ENCODE results near the gene SSR4.
"Not testable (repeated sequence)": the region's sequence is repeated elsewhere in the genome, so short reads cannot be mapped to it uniquely, and the experiment has no call there.

Gene SSR4

GRCh38 chrX:153794018-153794896 lies at the start of gene SSR4, which contains the start of gene IDH3G:
TSS of gene SSR4 (plus strand) at chrX:153794668. CDS start at chrX:153794688, 20 bp downstream.
TSS of gene IDH3G (minus strand) at chrX:153794375. CDS start at chrX:153794326, 49 bp downstream.
- peak; percentile 93 to 98 (median 97) for DNase-seq

DNA sequence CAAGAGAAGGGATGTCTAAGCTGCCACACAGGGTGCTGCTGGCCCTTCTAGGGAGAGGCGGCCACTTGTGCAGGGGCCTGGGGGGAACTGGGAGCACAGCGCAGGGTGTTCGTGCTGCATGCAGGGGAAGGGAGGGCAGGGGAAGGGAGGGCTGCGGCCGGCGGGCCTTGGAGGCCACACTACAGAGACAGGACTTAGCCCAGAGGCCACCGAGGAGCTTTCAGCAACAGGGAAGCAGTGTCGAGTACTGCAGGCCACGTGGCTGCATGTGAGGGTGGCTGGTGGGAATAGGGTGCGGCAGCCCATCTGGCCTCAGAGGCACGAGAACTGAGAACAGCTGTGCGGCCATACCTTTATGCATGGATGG lies 49.4 kb upstream of the SSR4 start:
- not testable (repeated sequence) for DNase-seq

DNA sequence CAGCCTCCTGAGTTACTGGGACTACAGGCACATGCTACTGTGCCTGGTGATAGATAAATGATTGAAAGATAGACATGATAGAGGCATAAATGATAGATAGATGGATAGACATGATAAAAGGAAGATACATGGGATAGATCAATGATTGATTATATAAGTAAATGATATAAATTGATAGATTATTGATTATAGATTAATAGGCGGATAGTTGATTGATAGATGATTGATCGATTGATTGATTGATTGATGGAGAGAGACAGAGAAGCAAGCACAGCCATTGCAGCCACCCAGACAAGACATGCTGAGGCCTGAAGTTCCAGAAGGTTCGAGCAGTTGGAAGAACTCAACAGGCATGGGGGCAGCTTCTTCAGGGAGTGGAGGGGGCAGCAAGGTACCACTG lies 48.1 kb upstream of the SSR4 start:
- DNase-seq = no peak

GRCh38 chrX:153746991-153747390 lies 47.5 kb upstream of the SSR4 start:
- not testable (repeated sequence) for DNase-seq

- DNase-seq = not testable (repeated sequence)
Measured at GRCh38 chrX:153749017-153749416, 45.5 kb upstream of the SSR4 start.

DNA sequence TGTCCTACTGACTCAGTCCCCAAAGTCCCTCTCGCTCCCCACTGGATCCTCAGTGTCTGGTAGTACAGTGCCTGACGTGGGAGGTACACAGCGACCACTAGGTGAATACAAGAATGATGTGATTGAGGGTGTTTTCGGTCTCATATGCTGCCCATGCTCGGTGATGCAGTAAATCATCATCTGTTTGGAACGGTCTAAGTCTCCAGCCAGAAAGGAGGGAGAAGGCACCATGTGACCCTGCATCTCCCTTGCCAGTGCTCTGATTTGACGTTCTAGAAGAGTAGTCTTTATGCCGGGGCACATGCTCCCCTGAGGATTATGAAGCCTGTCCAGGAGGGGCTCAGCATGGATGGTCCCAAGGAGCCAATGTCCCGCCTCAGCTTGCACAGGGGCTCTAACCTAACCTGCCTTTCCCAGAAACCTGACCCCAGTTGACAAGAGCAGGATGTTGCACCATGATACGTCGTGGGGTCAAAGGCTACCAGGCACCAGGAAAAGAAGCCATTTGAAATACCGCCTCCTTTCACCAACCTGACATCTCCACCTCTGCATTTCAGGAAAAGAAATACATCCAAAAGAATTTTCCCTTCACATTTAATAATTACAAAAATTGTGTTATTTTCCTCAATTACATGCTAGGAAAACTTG lies 44.2 kb upstream of the SSR4 start:
- no peak for DNase-seq

DNA sequence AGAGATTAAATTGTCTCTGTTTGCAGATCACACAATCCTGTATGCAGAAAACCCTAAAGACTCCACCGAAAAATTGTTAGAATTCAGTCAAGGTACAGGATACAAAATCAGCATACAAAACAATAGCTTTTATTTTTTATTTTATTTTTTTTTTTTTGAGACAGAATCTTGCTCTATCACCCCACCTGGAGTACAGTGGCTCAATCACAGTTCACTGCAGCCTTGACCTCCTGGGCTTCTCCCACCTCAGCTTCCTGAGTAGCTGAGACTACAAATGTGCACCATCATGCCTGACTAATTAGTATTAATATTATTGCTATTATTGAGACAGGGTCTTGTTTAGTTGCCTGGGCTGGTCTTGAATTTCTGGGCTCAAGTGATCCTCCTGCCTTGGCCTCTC lies 39.3 kb upstream of the SSR4 start:
- DNase-seq = no peak

GRCh38 chrX:153761863-153762262 lies 32.6 kb upstream of the SSR4 start:
- DNase-seq = peak in 1 of 3 experiments; percentile 5

GRCh38 chrX:153762626-153763173 lies 31.8 kb upstream of the SSR4 start:
- no peak for DNase-seq

GRCh38 chrX:153763298-153763932 lies 31.1 kb upstream of the SSR4 start:
- DNase-seq = no peak

- DNase-seq = peak; percentile 73 to 92 (median 86)
Measured at GRCh38 chrX:153763989-153764755, 30.3 kb upstream of the SSR4 start, which contains the start of gene PLXNB3. TSS of gene PLXNB3 (plus strand) at chrX:153764249. CDS start at chrX:153765536, 1,287 bp downstream.

DNA sequence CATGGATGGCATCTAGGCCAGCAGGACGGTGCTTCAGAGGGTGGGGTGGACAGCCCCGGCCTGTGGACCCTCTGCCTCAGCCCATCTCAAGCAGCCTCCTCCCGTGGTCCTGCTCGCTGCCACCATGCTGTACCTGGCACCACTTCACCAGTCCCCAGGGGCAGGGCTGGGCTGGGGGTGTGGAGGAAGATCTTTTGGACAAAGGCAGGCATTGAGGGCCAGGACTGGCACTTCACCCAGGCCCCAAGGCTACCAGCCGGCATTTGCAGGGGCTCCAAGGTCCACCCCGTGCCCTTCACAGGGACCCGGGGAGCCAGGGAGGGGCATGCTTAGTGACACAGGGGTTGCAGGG lies 29.7 kb upstream of the SSR4 start:
- DNase-seq = no peak

DNA sequence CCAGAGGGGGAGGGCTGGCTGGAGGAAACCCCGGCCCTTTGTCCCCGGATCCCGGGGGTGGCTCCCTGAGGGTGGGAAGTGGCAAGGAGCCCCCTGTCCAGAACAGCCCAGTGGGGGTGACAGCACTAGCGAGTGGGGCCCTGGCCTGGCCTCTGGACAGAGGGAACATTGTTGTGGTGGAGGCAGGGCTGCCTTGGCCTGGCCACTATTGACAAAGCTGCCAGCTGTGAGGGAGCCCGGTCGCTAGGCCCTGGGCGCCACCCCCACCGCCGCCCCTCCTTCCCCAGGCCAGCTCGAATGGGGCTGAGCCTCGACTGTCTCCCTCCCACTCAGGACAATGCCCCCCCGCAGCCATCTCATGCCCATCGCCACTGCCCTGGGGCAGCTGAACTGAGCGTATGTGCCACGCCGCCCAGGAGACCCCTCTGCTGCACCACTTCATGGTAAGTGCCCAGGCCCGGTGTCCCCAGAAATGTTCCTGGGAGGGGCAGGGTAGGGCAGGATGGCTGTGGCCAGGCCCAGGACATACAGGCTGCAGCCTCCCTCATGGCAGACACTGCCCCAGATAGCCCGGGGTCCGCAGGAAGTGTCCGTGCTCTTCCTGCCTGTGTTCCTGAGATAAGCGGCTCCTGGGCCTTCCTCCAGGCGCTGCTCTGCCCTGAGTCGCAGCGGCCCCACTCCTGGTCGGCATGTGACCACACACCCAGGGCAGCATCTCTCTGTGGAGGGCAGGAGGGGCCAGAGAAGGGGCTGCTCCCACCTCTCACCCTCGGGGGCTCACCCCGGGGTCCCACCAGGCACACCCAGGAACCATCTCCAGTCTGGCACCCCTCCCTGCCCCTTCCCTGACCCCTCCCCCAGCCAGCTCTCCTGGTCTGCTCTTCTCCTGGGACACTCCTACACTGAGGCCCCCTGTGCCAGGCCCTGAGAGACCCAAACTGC lies 29.1 kb upstream of the SSR4 start:
- DNase-seq = no peak

DNA sequence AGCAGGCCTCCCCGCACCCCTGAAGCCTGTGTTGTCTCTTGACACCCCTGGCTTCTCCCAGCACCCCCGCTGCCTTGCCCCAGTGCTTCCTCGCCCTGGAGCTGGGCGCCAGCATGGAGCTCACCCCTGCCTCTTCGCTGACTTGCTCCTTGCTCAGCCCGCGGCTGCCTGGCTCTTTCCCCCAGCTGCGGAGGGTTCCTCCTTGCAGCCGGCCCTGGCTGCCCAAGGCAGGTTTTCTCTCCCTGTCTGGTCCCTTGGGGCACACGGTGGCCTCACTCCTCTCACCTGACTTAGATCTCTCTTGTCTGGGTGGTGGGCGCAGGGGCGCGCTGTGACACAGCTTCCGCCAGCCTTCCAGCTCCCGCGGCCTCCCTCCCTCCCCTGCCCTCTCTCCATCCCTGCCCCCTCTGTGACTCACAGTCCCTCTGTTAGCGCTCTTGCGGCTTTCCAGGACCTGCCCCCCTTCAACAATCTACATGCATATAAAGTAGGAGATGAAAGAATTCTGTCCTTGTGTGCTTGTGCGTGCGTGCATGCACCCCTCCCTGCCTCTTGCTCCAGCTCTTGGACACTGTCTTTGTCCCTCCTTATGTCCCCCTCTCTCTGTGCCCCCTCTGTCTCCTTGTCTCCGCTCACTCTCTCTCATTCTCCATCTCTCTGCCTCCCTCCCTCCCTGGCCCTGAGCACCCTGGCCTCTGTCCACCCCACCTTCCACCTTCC lies 28.2 kb upstream of the SSR4 start:
- DNase-seq = peak in 2 of 3 experiments; percentile 32 to 58

DNA sequence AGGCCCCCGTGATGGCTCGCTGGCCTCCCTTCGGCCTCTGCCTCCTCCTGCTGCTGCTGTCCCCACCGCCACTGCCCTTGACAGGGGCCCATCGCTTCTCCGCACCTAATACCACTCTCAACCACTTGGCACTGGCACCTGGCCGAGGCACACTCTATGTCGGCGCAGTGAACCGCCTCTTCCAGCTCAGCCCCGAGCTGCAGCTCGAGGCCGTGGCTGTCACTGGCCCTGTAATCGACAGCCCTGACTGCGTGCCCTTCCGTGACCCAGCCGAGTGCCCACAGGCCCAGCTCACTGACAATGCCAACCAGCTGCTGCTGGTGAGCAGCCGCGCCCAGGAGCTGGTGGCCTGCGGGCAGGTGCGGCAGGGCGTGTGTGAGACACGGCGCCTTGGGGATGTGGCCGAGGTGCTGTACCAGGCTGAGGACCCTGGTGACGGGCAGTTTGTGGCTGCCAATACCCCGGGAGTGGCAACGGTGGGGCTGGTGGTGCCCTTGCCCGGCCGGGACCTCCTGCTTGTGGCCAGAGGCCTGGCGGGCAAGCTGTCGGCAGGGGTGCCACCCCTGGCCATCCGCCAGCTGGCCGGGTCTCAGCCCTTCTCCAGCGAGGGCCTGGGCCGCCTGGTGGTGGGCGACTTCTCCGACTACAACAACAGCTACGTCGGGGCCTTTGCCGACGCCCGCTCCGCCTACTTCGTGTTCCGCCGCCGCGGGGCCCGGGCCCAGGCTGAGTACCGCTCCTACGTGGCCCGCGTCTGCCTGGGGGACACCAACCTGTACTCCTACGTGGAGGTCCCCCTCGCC lies 27.4 kb upstream of the SSR4 start:
- DNase-seq = peak in 1 of 3 experiments; percentile 43

DNA sequence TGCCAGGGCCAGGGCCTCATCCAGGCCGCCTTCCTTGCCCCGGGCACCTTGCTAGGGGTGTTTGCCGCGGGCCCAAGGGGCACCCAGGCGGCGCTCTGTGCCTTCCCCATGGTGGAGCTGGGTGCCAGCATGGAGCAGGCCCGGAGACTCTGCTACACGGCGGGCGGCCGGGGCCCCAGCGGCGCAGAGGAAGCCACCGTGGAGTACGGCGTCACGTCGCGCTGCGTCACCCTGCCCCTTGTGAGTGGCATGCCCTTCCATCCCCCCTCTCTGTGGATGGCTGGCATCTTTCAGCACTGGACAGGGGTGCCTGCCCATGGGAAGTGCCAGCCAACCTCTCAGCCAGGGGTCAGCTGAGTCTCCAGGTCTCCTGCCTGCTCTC lies 26.8 kb upstream of the SSR4 start:
- no peak for DNase-seq

DNA sequence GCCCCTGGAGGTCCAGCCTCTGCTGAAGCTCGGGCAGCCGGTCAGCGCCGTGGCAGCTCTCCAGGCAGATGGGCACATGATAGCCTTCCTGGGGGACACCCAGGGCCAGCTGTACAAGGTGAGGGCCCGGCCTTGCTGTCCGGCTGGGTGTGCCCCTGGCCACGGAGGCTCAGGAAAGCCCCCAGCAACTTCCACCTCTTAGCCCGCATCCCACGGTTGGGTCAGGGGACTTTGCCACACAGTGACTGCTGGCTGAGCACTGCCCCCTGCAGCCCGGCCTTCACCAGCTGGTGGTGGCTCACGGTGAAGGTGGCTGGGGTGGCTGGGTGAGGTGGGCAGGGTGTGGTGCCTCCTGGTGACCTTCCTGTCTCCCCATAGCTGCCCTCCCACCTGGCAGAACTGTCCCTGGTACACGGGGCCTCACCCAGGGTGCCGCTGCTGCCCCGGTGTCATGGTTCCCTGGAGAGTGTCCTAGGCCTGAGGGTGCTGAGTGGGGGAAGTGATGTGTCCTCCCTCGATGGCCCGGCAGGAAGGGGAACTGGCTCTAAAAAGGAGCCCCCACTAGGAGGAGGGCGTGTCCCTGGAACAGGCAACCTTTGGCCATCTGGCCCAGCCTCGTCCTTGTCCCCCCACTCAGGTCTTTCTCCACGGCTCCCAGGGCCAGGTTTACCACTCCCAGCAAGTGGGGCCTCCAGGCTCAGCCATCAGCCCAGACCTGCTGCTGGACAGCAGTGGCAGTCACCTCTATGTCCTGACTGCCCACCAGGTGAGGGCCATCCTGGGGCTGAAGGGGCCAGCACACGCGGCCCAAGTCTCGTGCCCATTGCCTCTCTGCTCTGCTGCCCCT lies 25.9 kb upstream of the SSR4 start:
- DNase-seq = no peak

GRCh38 chrX:153769158-153769864 lies 25.2 kb upstream of the SSR4 start:
- no peak for DNase-seq

Data from NCI-H1417 (cell line).